GM12878 (cell line): ENCODE results near the gene LRRIQ4. TPM values are rescaled to one million over a fixed set of nuclear protein-coding genes. Genes with fewer than 3 reads are reported as not detected.

ENCODE experiments used
- ATAC-seq: fragments of 200-7000 bp; cut with Tn5 transposase; 3 replicates; pipeline ENCODE4 v1.9.1; 2020; ENCODE audit warnings: mild to moderate bottlenecking, moderate library complexity
- BruUV-seq: library from RNA; stranded (reverse); fragments of 400-500 nt; replicated peaks from 2 replicates; lab custom pipeline; 2021; lab: Mats Ljungman, UMichigan
- CTCF ChIA-PET: fragments of 300-600 bp; sonication (Branson Sonifier 250); formaldehyde crosslinking; extraction: SDS; loops from one replicate; lab custom pipeline; 2021; ENCODE audit warnings: inconsistent platforms; lab: Yijun Ruan, JAX
- POLR2A ChIA-PET: fragments of 350-600 bp; formaldehyde crosslinking; extraction: SDS; loops from one replicate; lab custom pipeline; 2021; ENCODE audit warnings: inconsistent platforms; lab: Charles Lee
- RAD21 ChIA-PET: fragments of 300-600 bp; sonication (Branson Sonifier 250); formaldehyde crosslinking; loops from one replicate; lab custom pipeline; 2023; ENCODE audit warnings: antibody characterized with exemption; ENCODE audit not compliant: unreplicated experiment; lab: Charles Lee
- SMC1A ChIA-PET: fragments of 300-600 bp; sonication (Branson Sonifier 250); formaldehyde crosslinking; loops from one replicate; lab custom pipeline; 2023; ENCODE audit not compliant: unreplicated experiment, uncharacterized antibody; lab: Charles Lee
- DNase-seq: peaks from one replicate; pipeline ENCODE4 v3.0.0-alpha.2; 2011; ENCODE audit warnings: low read depth, low spot score
- FAIRE-seq: peaks from 3 replicates; lab custom pipeline; 2011; peaks lifted over from hg19 to GRCh38; lab: Jason Lieb, UNC
- H2AFZ ChIP-seq: 2 replicates; pipeline ENCODE4 v1.6.0; 2011; ENCODE audit warnings: low read depth, low read length, control low read depth; ENCODE audit not compliant: control insufficient read depth
- H3K27ac ChIP-seq: 2 replicates; pipeline ENCODE4 v1.5.1; 2011; ENCODE audit warnings: control low read depth; ENCODE audit not compliant: control insufficient read depth, insufficient read depth
- H3K27me3 ChIP-seq, 2 experiments: replicated peaks in 1 of 2; 2 replicates each; pipeline versions ENCODE4 v1.6.0 to v1.6.1; 2011; ENCODE audit warnings: low read length in 1 of 2; ENCODE audit not compliant: control insufficient read depth in 2 of 2, insufficient read depth in 2 of 2
- H3K36me3 ChIP-seq, 2 experiments: 2 replicates each; pipeline ENCODE4 v1.5.1; 2011; ENCODE audit warnings: low read length in 1 of 2; ENCODE audit not compliant: control insufficient read depth in 2 of 2, insufficient read depth in 2 of 2
- H3K4me1 ChIP-seq: 2 replicates; pipeline ENCODE4 v1.6.1; 2011; ENCODE audit warnings: mild to moderate bottlenecking, low read length, moderate library complexity, mixed read lengths; ENCODE audit not compliant: control insufficient read depth, insufficient read depth
- H3K4me2 ChIP-seq: 2 replicates; pipeline ENCODE4 v1.6.0; 2011; ENCODE audit warnings: control low read depth; ENCODE audit not compliant: control insufficient read depth, insufficient read depth
- H3K4me3 ChIP-seq: fragments of 200-600 bp; sonication (generic); 2 replicates; pipeline ENCODE4 v1.5.1; 2016
- H3K79me2 ChIP-seq: 2 replicates; pipeline ENCODE4 v1.6.0; 2011; ENCODE audit warnings: low read length; ENCODE audit not compliant: control insufficient read depth, insufficient read depth
- H3K9ac ChIP-seq: 2 replicates; pipeline ENCODE4 v1.8.0; 2011; ENCODE audit warnings: low read length, control low read depth, mixed read lengths; ENCODE audit not compliant: control insufficient read depth, insufficient read depth
- H3K9me3 ChIP-seq: replicated peaks from 3 replicates; pipeline ENCODE4 v1.5.1; 2011; ENCODE audit warnings: mild to moderate bottlenecking, low read length; ENCODE audit not compliant: control insufficient read depth, insufficient read depth
- H4K20me1 ChIP-seq: 2 replicates; pipeline ENCODE4 v1.6.0; 2011; ENCODE audit not compliant: control insufficient read depth, insufficient read depth
- NBN ChIP-seq: fragments of 450-650 bp; IDR thresholded peaks from 2 replicates; pipeline ENCODE4 v1.6.1; 2016
- RELB ChIP-seq: fragments of 450-650 bp; IDR thresholded peaks from 2 replicates; pipeline ENCODE4 v1.6.1; 2017; ENCODE audit warnings: low read depth, mild to moderate bottlenecking, moderate library complexity
- ZNF592 ChIP-seq: fragments of 450-650 bp; IDR thresholded peaks from 2 replicates; pipeline ENCODE4 v1.6.1; 2017; ENCODE audit warnings: mild to moderate bottlenecking, moderate library complexity
- ZNF687 ChIP-seq: fragments of 450-650 bp; IDR thresholded peaks from 2 replicates; pipeline ENCODE4 v1.6.1; 2017; ENCODE audit warnings: mild to moderate bottlenecking, moderate library complexity
- WGBS: methylation state at CpG from one replicate; pipeline ENCODE4 v1.1.6; 2016; ENCODE audit warnings: low lambda C conversion rate; ENCODE audit not compliant: insufficient replicate concordance, insufficient coverage; ENCODE audit errors: missing lambda C conversion rate; 5-methylcytosine and 5-hydroxymethylcytosine counted together
- in situ Hi-C: fragments of 300-500 bp; cut with MboI; formaldehyde crosslinking; loops from 9 replicates; pipeline ENCODE4 v1.14.3; 2018; ENCODE audit warnings: mixed read lengths
- intact Hi-C: fragments of 100-400 bp; cut with micrococcal nuclease; formaldehyde crosslinking; loops from one replicate; pipeline ENCODE4 v1.14.2; 2022; ENCODE audit not compliant: unreplicated experiment
- polyA plus RNA-seq, 11 experiments: library from polyadenylated mRNA; depleted of rRNA in 4 of 11; unstranded in 6 of 11; stranded (reverse) in 5 of 11; fragments of >200 nt; fragmentation: Nextera tagmentation in 4 of 11; fragmentation: Illumina TruSeq in 1 of 11; extraction: Ambion mirVana in 4 of 11; extraction: Trizol in 1 of 11; gene quantifications; 1 replicate in 1 of 11; 2 replicates in 10 of 11; pipeline versions ENCODE4 v1.2.1 to v1.2.3, GENCODE V29; 2011 to 2016; ENCODE audit warnings: inconsistent platforms in 2 of 11, missing spikeins in 2 of 11, low read depth in 1 of 11
- total RNA-seq, 4 experiments: library from RNA; depleted of rRNA in 3 of 4; stranded (reverse); fragments of >200 nt in 3 of 4; fragmentation: Illumina TruSeq in 1 of 4; extraction: Trizol in 1 of 4; gene quantifications; 2 replicates each; pipeline versions ENCODE4 v1.2.1 to v1.2.3, GENCODE V29; 2013 to 2021

The LRRIQ4 gene
- total and polyA plus RNA-seq, 10 of the 15 experiments (the other 5 are each of a cell fraction or from before 2014, with no cell fraction given), result 0.06 to 0.21 (median 0.14) TPM; not detected in 3

DNA sequence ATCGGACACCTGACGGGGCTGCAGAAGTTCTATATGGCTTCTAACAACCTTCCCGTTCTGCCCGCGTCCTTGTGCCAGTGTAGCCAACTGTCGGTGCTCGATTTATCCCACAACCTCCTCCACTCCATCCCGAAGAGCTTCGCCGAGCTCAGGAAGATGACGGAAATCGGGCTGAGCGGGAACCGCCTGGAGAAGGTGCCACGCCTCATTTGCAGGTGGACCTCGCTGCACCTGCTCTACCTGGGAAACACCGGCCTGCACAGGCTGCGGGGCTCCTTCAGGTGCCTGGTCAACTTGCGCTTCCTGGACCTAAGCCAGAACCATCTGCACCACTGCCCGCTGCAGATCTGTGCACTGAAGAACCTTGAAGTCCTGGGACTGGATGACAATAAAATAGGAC lies 9.9 kb downstream of the LRRIQ4 start:
- no peaks in the 10 kb centered on the region for H3K9me3 ChIP-seq
- RAD21 ChIA-PET, result no interaction called here
- H3K4me1 ChIP-seq, result no peaks in the 10 kb centered on the region
- SMC1A ChIA-PET, result interaction anchor here (1.0 kb wide), 1 partner anchor 9 kb away, joined by 3 read pairs; no protein-coding TSS in a partner anchor
- DNase-seq, result no peak
- TF ChIP-seq RELB, result no peak
- POLR2A ChIA-PET, result no interaction called here
- BruUV-seq, result no TSS peak
- no peaks in the 10 kb centered on the region for H4K20me1 ChIP-seq
- H3K9ac ChIP-seq, result no peak overlapping the region
- in situ Hi-C loops (no loop called here), intact Hi-C loops (no loop called here)
- 92% methylated on average over 20 of the region's 20 CpGs for WGBS
- H3K79me2 ChIP-seq, result no peaks in the 10 kb centered on the region
- CTCF ChIA-PET, result interaction anchor here (0.6 kb wide), 2 partner anchors 40 to 41 kb away, joined by 3 read pairs; no protein-coding TSS in a partner anchor
- H3K4me2 ChIP-seq, result no peak overlapping the region
- no peak for ATAC-seq
- no peaks in the 10 kb centered on the region for H3K36me3 ChIP-seq
- no peak for FAIRE-seq
- no peak overlapping the region for H2AFZ ChIP-seq
- no peaks in the 10 kb centered on the region; a peak in 1 of 4 replicates for H3K27me3 ChIP-seq
- no peak overlapping the region for H3K27ac ChIP-seq
- H3K4me3 ChIP-seq, result no peak overlapping the region

DNA sequence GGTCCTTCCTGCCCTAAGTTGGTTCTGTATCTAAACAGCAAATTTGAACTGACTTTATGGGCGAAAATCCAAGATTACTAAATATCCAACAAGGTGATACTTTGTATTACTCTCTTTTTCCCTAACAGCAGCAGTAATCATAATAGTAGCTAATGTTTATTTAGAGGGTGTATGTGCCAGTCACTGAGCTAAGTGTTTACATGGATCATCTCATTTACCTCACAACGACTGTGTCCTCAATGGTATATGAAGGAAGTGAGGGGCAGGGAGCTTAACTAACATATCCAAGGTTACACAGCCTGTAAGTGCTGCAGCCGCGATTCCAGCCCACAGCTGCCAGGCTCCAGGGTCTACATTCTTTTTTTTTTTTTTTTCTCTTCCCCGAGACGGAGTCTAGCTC lies 10.3 kb downstream of the LRRIQ4 start:
- CTCF ChIA-PET, result interaction anchor here (0.6 kb wide), 1 partner anchor 40 kb away, joined by 3 read pairs; no protein-coding TSS in a partner anchor
- BruUV-seq, result no TSS peak

More for the DNA sequence above, 10.3 kb downstream of the LRRIQ4 start:
- no peak overlapping the region for H2AFZ ChIP-seq
- SMC1A ChIA-PET, result interaction anchor here (0.5 kb wide), 1 partner anchor 136 kb away, joined by 3 read pairs; no protein-coding TSS in a partner anchor
- H3K4me2 ChIP-seq, result no peak overlapping the region
- POLR2A ChIA-PET, result interaction anchor here (0.6 kb wide), 1 partner anchor 17 kb away, joined by 4 read pairs; no protein-coding TSS in a partner anchor
- H4K20me1 ChIP-seq, result no peaks in the 10 kb centered on the region
- H3K9ac ChIP-seq, result no peak overlapping the region
- RAD21 ChIA-PET, result interaction anchor here (0.7 kb wide), 1 partner anchor 667 kb away, joined by 4 read pairs; no protein-coding TSS in a partner anchor
- H3K36me3 ChIP-seq, result no peaks in the 10 kb centered on the region
- no peak for TF ChIP-seq ZNF687
- TF ChIP-seq ZNF592, result no peak
- TF ChIP-seq NBN, result no peak
- intact Hi-C loops (no loop called here), in situ Hi-C loops (no loop called here)
- H3K4me3 ChIP-seq, result no peak overlapping the region
- ATAC-seq (no peak), FAIRE-seq (no peak), DNase-seq (no peak)
- WGBS, result 60% methylated on average over 6 of the region's 6 CpGs
- H3K4me1 ChIP-seq, result no peaks in the 10 kb centered on the region
- H3K9me3 ChIP-seq, result no peaks in the 10 kb centered on the region
- H3K27me3 ChIP-seq, result no peaks in the 10 kb centered on the region; a peak in 1 of 4 replicates
- no peaks in the 10 kb centered on the region for H3K79me2 ChIP-seq
- H3K27ac ChIP-seq, result no peak overlapping the region
